HG03175 (cell line): ENCODE results near the gene ITGB7.

Experiments
- ATAC-seq: cut with Tn5 transposase; IDR thresholded peaks from one replicate; pipeline ENCODE4 v1.9.1; 2021; ENCODE audit warnings: mild to moderate bottlenecking, moderate library complexity; ENCODE audit not compliant: unreplicated experiment

Gene ITGB7, protein sequence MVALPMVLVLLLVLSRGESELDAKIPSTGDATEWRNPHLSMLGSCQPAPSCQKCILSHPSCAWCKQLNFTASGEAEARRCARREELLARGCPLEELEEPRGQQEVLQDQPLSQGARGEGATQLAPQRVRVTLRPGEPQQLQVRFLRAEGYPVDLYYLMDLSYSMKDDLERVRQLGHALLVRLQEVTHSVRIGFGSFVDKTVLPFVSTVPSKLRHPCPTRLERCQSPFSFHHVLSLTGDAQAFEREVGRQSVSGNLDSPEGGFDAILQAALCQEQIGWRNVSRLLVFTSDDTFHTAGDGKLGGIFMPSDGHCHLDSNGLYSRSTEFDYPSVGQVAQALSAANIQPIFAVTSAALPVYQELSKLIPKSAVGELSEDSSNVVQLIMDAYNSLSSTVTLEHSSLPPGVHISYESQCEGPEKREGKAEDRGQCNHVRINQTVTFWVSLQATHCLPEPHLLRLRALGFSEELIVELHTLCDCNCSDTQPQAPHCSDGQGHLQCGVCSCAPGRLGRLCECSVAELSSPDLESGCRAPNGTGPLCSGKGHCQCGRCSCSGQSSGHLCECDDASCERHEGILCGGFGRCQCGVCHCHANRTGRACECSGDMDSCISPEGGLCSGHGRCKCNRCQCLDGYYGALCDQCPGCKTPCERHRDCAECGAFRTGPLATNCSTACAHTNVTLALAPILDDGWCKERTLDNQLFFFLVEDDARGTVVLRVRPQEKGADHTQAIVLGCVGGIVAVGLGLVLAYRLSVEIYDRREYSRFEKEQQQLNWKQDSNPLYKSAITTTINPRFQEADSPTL

DNA sequence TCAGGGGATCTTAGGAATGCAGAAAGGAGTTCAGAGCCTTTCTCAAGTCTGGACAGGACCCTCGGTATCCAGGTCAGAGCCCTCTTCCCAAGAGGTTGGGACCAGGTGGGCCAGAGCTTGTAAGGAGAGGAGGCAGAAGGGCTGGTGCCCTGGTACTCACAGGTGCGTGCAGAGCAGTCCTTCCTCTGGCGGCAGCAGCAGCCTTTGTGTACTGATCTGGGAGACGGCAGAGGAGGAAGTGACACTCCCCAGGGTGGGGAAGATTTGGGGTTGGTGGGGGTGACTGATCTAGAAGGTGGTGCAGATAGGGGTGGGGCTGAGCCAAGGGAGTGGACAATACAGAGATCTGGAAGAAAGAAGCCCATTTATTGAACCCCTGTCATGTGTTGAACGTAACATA, at the start of gene ITGB7:
Gene ITGB7 (minus strand): TSS at position 210 of the 400 bp plus-strand sequence. CDS start 6,808 bp downstream, outside the sequence.
- ATAC-seq: no peak

DNA sequence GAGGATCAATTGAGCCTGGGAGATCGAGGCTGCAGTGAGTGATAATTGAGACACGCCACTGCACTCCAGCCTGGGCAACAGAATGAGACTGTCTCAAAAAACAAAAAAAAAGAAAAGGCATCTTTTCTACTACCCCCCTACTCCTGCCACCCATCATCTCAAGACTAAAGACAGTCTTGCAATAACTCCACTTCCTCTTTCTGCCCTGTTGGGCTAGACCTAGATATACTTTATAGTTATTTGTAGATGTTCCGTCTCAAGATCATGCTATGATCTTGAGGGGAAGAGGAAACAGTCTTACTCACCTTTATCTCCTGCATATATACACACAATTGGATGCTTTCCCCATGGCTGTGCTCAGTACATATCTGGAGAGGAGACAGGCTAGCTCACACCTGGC, 48.9 kb upstream of the ITGB7 start:
- peak; percentile 40 for ATAC-seq

DNA sequence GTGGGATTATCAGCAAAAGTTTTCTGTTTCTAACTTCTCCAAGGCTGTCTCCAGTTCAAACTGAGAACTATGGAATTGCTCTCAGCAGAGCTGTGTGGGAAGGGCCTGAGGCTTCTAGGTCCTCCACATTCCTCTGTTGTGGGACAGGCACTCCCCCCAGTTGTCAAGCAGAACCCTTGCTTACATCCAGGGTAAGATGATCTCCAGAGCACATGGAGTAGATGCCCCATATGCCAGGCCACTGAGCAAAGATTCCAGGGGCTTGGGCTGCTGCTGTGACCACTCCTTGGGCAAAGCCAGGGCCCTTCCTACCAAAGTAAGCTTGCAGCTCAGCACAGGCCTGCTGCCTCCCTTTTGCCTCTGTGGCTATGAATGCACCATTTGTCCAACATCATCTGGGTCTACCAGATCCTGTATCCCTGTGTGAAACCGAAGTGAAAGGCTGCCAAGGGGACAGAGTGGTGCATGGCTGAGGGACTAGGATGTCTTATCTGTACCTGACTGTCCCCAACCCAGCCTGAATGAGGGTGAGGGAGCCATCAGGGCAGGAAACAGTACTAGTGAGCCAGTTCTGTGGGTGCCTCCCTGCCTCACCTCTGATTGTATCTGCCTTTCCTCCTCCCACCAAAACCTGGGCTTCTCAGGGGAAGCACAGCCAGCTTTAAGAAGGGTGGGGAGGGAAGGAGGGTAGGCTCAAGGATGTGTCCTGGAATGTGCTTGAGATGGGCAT, 47.9 kb upstream of the ITGB7 start:
- ATAC-seq: no peak

DNA sequence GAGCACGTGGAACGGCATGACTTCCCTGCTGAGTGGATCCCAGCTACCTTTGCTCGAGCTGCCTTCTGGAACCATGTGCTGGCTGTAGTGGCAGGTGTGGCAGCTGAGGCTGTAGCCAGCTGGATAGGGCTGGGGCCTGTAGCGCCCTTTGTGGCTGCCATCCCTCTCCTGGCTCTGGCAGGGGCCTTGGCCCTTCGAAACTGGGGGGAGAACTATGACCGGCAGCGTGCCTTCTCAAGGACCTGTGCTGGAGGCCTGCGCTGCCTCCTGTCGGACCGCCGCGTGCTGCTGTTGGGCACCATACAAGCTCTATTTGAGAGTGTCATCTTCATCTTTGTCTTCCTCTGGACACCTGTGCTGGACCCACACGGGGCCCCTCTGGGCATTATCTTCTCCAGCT, 46.2 kb upstream of the ITGB7 start:
- no peak for ATAC-seq

DNA sequence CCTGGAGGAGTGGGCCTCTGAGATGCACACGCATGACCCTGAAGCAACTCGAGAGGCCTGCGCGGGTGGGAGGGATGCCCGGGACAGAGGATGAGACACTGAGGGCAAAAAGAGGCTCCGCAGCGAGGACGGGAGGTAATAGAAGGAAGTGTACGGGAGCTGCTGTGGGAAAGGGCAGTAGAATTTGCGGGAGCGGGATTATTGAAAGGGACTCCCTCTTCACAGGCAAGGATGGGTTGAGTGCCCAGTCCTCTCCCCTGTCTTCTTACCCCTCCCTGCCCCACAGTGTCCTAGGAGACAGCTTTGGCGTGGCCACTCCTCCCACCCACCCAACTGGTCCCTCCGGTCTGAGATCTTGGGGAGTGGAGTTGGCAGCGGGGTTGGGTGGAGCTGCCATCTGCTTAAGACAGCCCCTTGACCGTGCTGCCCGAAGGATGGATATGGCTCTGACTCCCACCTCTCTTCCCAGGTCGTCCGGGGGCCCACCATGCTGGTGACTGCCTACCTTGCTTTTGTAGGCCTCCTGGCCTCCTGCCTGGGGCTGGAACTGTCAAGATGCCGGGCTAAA, 45.4 kb upstream of the ITGB7 start:
- no peak for ATAC-seq

DNA sequence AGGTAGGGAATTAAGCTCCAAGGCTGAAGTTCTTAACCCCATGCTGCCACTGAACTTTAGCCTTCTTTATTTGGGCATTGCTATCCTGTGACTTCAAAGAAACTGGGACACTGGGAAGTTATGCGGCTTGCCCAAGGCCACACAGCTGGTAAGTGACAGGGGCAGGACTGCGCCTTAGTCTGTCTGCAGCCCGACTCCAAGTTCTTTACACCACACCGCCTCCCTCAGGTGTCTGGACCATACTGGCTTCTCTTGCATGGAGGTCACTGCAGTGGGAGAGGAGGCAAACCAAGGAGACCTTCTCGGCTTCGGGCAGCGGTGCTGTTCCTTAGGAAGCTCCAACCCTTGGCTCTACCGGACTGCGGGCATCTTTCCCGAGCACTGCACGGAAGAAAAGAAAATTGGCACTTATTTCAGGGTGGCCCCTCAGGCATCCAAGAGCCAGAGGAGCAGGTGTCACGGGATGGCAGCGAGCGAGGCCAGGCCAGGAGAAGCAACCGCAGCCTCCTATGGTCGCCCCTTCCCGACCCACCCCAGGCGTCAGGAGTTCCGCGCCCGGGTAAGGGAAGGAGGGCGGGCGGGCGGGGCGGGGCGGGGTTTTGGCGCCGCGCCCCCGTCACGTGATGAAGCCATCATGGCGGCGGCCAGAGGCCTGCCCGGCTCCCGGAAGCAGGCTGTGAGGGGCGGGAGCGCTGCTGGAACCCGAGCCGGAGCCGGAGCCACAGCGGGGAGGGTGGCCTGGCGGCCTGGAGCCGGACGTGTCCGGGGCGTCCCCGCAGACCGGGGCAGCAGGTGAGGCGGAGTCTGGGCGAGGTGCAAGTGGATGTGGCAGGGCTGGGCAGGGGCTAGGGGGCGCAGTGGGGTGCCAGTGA, 44.7 kb upstream of the ITGB7 start:
- peak; percentile 75 for ATAC-seq

DNA sequence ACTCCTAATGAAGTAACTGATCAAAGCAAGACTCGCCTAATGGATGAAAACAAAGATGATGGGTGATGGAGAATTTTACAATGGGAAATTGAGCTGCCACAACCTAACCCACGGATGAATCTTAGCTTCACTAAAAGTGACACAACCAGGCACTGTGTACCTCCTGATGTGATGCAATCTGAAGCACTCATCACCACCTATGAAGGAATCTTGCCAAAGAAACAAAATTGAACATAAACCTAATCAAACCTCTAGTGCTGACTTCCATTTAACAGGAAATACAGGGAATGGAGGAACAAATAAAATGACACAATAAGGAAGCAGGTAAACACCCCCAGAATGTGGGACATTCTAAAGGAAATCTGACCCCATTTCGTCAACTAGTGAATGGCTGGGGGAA, 38.2 kb upstream of the ITGB7 start:
- no peak for ATAC-seq

DNA sequence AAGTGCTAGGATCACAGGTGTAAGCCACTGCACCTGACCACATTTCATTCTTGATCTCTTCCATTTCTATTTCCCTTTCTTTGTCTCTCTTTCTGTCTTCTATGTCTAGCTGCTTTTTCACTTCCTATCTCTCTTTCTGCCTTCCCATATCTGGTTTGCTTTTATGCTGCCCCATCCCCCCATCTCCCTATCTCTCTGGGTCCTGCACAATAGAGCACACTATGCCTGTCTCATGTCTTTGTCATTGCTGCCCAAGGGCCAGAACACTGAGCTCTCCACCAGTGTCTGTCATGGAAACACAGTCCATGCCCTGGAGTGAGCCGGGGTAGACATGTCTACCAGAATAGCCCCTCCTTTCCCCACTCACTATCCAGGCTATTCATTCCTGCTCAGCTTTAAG, 37.3 kb upstream of the ITGB7 start:
- no peak for ATAC-seq

DNA sequence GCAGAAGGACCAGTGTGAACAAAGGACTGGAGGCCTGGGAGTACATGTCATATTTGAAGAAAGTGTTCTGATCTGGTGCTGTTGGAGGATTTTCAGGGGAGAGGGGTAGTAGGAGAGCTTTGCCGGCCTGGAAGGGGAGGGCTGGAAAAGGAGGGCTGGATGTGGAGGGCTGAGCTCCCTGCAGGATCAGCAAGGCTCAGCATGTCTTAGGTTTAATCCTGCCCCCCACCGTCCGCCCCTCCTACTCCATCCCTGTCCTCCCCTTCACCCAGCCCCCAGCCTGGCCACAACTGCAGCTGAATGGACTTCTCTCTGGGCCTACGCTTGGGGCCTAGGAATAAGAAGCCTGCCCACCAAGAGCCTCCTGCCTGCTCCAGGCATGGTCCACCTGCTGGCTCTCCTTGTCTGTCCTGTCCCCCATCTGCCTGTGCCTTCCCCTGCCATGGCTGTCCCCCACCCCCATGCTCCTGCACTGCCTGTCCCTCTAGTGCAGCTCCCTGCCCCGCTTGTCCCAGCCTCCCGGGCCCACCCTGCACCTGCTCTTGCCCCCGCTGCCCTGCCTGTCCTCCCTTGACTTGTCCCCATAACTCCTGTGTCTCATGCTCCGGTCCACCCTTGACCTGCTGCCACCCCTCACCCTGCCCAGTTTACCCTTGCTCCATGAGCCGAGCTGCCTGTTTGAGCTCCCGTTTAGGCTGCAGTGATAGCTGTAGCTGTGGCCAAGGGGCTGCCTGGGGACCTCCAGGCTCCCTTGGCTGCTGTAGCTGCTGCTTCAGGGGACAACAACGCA, 34.8 kb upstream of the ITGB7 start:
- ATAC-seq: no peak

DNA sequence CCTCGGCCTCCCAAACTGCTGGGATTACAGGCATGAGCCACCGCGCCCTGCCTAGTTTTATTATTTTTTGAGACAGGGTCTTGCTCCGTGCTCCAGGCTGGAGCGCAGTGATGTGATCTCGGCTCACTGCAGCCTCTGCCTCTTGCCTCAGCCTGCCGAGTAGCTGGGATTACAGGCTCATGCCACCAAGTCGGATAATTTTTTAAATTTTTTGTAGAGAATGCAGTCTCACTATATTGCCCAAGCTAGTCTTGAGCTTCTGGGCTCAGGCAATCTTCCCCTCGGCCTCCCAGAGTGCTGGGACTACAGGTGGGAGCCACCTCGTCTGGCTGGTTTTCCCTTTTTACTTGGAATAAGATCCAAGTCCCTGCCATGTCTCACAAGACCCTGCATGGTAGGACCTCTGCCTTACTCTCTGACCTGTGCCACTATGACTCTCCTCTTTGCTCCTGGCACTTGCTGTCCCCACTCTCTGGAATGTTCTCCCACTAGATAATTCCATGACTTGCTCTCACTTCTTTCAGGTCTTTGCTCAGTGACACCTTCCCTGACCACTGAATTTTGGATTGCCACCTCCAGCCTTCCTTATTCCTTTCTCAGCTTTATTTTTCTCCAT, 32.7 kb upstream of the ITGB7 start:
- ATAC-seq: no peak

DNA sequence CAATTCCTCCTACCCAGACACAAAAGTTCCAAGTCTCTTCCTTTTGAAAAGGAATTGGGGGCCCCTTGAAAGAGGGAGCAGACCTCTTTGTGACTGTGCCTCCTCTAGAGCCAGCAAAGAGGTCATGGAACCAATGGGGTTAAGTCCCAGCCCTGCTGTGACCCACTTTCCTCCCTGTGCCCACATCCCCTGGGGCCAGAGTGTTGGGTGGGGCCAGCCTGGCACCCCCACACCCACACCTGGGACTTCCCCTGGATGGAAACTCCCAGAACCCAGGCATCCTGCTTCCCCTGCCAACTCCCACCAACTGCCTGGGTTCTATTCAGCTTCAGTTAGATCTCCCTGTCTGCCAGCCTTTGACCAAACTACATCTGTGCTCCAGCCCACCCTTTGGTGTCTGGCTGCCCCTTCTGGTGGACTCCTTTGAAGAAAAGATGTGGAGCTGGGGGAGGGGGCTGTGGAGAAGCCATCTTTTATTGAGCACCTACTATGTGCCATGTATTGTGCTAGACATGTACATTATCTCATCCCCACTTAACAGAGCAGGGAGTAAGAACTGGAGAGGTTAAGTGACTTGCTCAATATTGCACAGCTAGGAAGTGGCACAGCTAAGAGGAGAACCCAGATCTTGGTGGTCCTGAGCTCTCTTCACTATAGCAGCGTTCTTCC, 29.5 kb upstream of the ITGB7 start:
- no peak for ATAC-seq

DNA sequence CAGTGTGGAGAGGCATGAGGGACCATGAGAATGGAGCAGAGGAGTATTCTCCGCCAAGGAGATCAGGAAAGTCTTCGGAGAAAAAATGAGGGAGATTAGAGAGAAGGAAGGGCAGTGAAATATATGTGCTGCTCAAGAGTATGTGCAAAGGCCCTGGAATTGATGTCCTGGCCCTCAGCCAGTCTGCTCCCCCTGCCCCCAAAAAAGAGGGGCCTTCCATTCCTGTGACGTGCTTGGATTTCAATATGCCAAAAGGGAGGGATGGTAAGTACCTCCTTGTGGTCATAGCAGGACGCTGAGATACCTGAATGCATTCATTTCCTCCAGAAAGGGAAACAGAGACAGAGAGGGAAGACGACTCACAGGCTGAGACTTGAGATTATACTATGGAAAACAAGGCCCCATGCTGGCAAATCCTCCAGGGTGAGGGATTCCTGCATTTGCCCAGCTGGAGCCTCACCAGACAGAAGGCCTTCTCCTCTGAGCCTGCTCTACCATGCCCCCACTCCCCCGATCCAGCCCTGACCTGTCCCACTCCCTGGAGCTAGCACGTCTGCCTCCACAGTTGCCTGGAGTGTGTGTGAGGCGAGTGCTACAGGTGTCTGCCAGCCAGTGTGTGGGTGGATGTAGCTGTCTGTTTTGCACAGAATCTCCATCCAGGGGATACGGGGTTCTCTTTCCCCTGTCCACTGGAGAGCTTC, 28.8 kb upstream of the ITGB7 start:
- no peak for ATAC-seq

DNA sequence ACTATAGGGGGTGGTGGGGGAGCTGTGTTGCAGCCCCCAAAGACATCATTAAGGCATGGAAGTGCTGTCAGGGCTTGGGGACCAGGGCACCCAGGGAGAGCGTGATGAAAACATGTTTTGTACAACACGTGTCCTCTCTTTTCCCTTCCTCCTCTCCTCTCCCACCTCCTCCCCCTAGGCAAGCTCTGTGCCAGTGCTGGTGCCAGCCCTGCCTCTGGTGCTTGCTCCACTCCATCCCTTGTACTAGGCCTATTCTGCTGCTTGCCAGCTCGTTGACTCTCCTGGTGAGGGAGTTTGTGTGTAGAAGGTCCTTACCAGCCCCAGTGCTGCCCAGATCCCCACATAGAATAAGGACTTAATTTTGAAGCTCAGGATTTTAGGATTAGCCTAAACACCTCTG, 28.1 kb upstream of the ITGB7 start:
- ATAC-seq: no peak

DNA sequence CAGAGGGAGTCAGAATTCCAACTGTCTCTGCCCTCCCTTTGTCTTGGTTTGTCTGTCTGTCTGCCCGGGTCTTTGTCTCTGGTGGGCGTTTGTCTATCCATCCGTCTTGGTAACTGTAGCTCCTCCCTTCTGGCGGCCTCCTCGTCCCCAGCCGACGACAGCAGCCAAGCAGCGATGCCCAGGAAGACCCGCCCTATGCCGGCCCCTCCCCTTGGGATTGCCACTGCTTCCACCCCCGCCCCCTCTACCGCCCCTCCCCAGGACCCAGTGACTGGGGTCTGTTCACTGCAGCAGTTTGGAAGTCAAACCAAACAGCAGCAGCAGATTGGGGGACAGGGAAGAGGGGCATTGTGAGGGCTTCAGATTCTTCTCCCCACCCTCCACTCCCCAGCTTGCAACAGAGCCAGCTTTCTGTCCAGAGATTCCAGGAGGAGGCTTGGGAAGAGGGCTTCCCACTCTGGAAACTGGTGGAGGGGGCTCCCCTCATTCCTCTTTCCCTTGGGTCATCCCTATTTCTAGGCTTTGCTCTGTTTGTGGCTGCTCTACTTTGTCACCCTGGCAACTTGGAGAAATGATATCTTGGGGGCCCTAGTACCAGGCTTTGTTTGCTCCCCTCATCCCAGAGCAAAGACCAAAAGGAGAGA, 27.3 kb upstream of the ITGB7 start:
- no peak for ATAC-seq

DNA sequence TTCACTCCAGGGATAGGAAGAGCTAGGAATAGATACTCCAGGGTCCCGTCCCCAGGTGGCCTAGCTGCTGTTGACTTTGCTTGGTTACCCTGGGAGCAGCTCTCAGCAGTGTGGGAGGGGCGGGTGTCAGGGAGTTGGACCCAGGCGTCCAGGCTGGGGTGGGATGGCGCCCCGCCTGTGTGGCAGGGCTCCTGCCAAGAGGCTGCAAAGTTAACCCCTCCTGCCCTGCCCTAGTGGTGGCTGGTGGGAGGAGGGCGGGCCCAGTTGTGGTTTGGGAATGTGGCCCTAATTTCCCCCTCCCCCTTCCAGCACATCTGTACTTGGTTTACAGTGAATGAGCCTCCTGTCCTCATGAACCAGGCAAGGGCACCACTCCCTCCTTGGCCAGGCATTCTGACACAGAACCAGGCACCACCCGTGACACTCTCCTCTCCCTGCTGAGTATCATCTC, 26.6 kb upstream of the ITGB7 start:
- ATAC-seq: no peak

DNA sequence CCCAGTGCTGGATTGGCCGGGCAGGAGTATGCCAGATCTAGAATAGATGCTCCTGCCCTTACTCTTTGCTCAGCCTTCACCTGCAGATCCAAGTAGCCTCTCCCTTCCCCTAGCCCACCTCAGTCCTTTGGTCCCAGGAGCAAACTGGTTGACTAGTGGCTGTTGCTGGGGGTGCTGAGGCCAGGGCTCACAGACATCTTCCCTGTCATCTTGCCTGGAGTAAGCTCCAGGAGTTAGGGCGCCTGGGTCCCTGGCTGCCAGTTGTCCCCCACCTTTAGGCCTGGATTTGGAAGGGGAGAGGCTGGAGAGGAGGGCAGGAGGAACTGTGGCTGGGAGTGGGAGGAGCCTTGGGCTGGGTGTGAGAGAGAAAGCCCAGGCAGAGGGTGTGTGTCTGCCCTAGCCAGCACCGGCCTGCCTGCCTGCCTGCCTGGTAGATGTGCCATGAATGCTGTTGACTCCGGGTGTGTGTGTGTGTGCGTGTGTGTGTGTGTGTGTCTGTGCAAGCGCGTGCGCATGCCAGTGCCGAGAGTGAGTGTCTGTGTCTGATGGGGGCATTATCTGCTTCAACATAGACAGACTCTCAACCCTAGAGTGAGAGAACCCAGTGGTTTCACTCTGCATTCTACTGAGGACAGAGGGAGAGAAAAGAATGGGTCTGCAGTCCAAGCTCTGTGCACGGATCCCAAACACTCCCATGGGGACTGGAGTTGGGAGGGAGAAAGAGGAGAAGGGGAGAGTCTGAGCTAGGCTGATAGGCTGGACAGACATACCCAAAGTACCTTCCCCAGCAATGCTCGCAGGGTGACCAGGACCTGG, 25.8 kb upstream of the ITGB7 start:
- no peak for ATAC-seq
